NCI-H2227 (cell line): ENCODE results near the gene ENTPD1.
"Not testable (repeated sequence)": the region's sequence is repeated elsewhere in the genome, so short reads cannot be mapped to it uniquely, and the experiment has no call there.

Experiments used
- DNase-seq: peaks from one replicate; lab custom pipeline; 2025; ENCODE audit not compliant: unreplicated experiment; lab: John Stamatoyannopoulos, UW

ENTPD1 gene

GRCh38 chr10:95916039-95916438 is 160.1 kb downstream of the ENTPD1 start:
- DNase-seq = not testable (repeated sequence)
